ACHN (cell line): ENCODE data around the gene PZP.

Experiments used
- DNase-seq: peaks from one replicate; pipeline ENCODE4 v3.0.0-alpha.2; 2015
- in situ Hi-C: cut with HindIII; loops from 2 replicates; pipeline ENCODE4 v1.10.0; 2017; ENCODE audit warnings: low sequenced_read_pairs, low pct_ligation_motif_present, low pct_unique_long_range_greater_than_20kb

The PZP gene

GRCh38 chr12:9109737-9110491 lies 98.3 kb downstream of the PZP start:
- in situ Hi-C loops, result no loop called here
- DNase-seq, result no peak

- no peak for DNase-seq
- in situ Hi-C loops, result no loop called here
Observed at GRCh38 chr12:9109213-9109522, 99.0 kb downstream of the PZP start.

- no peak for DNase-seq
- in situ Hi-C loops, result no loop called here
Observed at GRCh38 chr12:9108504-9109212, 99.5 kb downstream of the PZP start.

- DNase-seq, result no peak
- in situ Hi-C loops, result no loop called here
Observed at GRCh38 chr12:9107542-9107873, 100.7 kb downstream of the PZP start.

GRCh38 chr12:9106610-9107541 lies 101.3 kb downstream of the PZP start:
- in situ Hi-C loops, result no loop called here
- DNase-seq, result no peak

GRCh38 chr12:9106067-9106466 lies 102.1 kb downstream of the PZP start:
- in situ Hi-C loops, result no loop called here
- no peak for DNase-seq

GRCh38 chr12:9104767-9105423 lies 103.3 kb downstream of the PZP start:
- in situ Hi-C loops, result no loop called here

GRCh38 chr12:9104087-9104486 lies 104.1 kb downstream of the PZP start:
- in situ Hi-C loops, result no loop called here
- DNase-seq, result no peak

More at GRCh38 chr12:9104767-9105423, 103.3 kb downstream of the PZP start:
- no peak for DNase-seq

- in situ Hi-C loops, result no loop called here
Observed at GRCh38 chr12:9103050-9103849, 104.9 kb downstream of the PZP start.

GRCh38 chr12:9101018-9101687 lies 107.0 kb downstream of the PZP start:
- in situ Hi-C loops, result no loop called here
- DNase-seq, result no peak

More at GRCh38 chr12:9103050-9103849, 104.9 kb downstream of the PZP start:
- no peak for DNase-seq

GRCh38 chr12:9099552-9100190 lies 108.5 kb downstream of the PZP start:
- in situ Hi-C loops, result no loop called here
- DNase-seq, result no peak
